HL-60 (cell line): ENCODE measurements around the gene UBE2L6.

ENCODE experiments used
- POLR2AphosphoS5 ChIP-seq: IDR thresholded peaks from 2 replicates; pipeline ENCODE4 v1.6.1; 2012; ENCODE audit warnings: low read depth
- REST ChIP-seq: IDR thresholded peaks from 2 replicates; pipeline ENCODE4 v1.6.1; 2012; ENCODE audit warnings: low read depth; ENCODE audit not compliant: insufficient replicate concordance
- TF ChIP-seq, protein P1 (sequence below): IDR thresholded peaks from one replicate; pipeline ENCODE4 v1.5.1; 2011; ENCODE audit warnings: low read length, control low read depth, inconsistent platforms; ENCODE audit not compliant: insufficient read depth

DNA sequence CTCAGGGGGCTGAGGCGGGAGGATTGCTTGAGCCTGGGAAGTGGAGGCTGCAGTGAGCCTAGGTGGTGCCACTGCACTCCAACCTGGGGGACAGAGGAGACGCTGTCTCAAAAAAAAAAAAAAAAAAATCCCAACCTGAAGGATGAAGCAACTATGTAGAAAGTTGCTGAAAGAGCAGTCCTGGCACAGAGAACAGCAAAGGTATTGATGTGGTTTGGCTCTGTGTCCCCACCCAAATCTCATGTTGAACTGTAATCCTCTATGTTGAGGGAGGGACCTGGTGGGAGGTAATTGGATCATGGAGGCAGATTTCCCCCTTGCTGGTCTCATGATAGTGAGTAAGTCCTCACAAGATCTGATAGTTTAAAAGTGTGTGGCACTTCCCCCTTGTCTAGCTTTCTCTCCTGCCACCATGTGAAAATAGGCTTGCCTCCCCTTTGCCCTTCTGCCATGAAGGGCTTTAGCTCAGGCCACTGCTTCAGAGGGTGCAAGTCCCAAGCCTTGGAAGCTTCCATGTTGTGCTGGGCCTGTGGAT is 19.3 kb upstream of the UBE2L6 start:
- TF ChIP-seq, protein P1, sequence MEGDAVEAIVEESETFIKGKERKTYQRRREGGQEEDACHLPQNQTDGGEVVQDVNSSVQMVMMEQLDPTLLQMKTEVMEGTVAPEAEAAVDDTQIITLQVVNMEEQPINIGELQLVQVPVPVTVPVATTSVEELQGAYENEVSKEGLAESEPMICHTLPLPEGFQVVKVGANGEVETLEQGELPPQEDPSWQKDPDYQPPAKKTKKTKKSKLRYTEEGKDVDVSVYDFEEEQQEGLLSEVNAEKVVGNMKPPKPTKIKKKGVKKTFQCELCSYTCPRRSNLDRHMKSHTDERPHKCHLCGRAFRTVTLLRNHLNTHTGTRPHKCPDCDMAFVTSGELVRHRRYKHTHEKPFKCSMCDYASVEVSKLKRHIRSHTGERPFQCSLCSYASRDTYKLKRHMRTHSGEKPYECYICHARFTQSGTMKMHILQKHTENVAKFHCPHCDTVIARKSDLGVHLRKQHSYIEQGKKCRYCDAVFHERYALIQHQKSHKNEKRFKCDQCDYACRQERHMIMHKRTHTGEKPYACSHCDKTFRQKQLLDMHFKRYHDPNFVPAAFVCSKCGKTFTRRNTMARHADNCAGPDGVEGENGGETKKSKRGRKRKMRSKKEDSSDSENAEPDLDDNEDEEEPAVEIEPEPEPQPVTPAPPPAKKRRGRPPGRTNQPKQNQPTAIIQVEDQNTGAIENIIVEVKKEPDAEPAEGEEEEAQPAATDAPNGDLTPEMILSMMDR: no peak
- TF ChIP-seq REST (no peak), POLR2AphosphoS5 (no peak)
